ENCODE results near the gene GPR55.

GRCh38 chr2:230879271-230879882 is 45.7 kb downstream of the GPR55 start:
- TF ChIP-seq NRF1 (conservative IDR thresholded peaks at IDR 0.05; ENCODE audit: low read depth, low read length): no peak
- no peak for TF ChIP-seq BRCA1 (IDR thresholded peaks at IDR 0.05; ENCODE audit: low read depth, low read length)
- TF ChIP-seq POLR2AphosphoS5 (IDR thresholded peaks at IDR 0.05; ENCODE audit: low read length): no peak
- TF ChIP-seq POLR2A (IDR thresholded peaks at IDR 0.05; ENCODE audit: low read depth, low read length): no peak
- no peak for TF ChIP-seq SREBF2 (IDR thresholded peaks at IDR 0.05; ENCODE audit: low read length)
- TF ChIP-seq KDM1A (IDR thresholded peaks at IDR 0.05; ENCODE audit: borderline replicate concordance): no peak
- TF ChIP-seq CBFB (IDR thresholded peaks at IDR 0.05; ENCODE audit: low read depth): no peak
- TF ChIP-seq, protein P1, sequence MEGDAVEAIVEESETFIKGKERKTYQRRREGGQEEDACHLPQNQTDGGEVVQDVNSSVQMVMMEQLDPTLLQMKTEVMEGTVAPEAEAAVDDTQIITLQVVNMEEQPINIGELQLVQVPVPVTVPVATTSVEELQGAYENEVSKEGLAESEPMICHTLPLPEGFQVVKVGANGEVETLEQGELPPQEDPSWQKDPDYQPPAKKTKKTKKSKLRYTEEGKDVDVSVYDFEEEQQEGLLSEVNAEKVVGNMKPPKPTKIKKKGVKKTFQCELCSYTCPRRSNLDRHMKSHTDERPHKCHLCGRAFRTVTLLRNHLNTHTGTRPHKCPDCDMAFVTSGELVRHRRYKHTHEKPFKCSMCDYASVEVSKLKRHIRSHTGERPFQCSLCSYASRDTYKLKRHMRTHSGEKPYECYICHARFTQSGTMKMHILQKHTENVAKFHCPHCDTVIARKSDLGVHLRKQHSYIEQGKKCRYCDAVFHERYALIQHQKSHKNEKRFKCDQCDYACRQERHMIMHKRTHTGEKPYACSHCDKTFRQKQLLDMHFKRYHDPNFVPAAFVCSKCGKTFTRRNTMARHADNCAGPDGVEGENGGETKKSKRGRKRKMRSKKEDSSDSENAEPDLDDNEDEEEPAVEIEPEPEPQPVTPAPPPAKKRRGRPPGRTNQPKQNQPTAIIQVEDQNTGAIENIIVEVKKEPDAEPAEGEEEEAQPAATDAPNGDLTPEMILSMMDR (IDR thresholded peaks at IDR 0.05 in 2 of 3, conservative IDR thresholded peaks at IDR 0.05 in 1 of 3; ENCODE audit: control insufficient read depth in 2 of 3, extremely low read depth in 1 of 3, insufficient read depth in 1 of 3, low read depth in 3 of 3, low read length in 3 of 3): no peak
- TF ChIP-seq ATF7 (IDR thresholded peaks at IDR 0.05; ENCODE audit: low read depth): no peak
- no peak for TF ChIP-seq RFX5 (IDR thresholded peaks at IDR 0.05; ENCODE audit: low read depth, low read length)
